ENCODE measurements around the gene SYNJ2. TPM values are rescaled to one million over a fixed set of nuclear protein-coding genes. Genes with fewer than 3 reads are reported as not detected.

SYNJ2 gene
- total and polyA plus RNA-seq, 2 of the 4 experiments (the other 2 are of a cell fraction) = 40.8 to 45.2 TPM

DNA sequence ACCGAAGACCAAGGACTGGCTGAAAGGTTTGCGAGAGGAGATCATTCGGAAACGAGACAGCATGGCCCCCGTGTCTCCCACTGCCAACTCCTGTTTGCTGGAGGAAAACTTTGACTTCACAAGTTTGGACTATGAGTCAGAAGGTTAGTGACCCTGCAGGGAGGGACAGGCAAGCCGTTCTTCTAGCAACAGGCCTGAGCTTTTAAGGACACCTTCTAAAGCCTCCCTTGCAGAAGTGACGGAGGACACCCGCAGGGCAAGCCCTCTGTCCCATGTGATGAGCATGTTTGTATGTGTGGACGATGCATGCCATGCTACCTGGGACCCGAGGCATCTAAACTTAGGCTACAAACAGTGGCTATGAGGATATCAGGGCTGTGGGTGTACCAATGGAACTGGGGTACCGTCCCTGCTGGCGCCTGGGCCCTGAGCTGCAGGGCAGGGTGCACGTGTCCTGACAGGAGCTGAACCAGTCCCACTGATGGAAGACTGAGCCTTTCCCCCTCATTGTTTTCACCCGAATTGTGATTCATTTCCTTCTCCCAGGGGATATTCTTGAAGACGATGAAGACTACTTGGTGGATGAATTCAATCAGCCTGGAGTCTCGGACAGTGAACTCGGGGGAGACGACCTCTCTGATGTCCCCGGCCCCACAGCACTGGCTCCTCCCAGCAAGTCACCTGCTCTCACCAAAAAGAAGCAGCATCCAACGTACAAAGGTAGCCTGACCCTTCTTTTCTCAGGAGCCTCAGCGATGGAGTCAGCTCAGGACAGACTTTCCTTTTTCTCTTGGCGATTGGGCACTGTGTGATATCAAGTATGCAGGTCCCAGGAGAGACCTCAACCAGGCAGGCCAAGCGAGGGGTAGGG, 102.0 kb downstream of the SYNJ2 start:
- Histone ChIP-seq H3K56ac (ENCODE audit: extremely low read depth, insufficient read depth, low read length) (no peak overlapping the region), H4K91ac (ENCODE audit: insufficient read depth, low read depth, low read length) (no peak overlapping the region), H2BK120ac (ENCODE audit: low read depth, low read length) (no peak overlapping the region), H3K27me3 (ENCODE audit: control insufficient read depth, insufficient read depth, low read length) (no peaks in the 10 kb centered on the region), H4K8ac (ENCODE audit: low read depth in 2 of 2, low read length in 2 of 2) (no peak overlapping the region), H2BK20ac (ENCODE audit: low read depth, low read length) (no peak overlapping the region), H3K4me3 (ENCODE audit: insufficient read depth, low read depth, low read length) (no peak overlapping the region), H3K36me3 (ENCODE audit: control insufficient read depth, insufficient read depth, low read length) (peaks cover 67% of the 10 kb centered on the region), H3K4me2 (ENCODE audit: low read depth, low read length) (no peak overlapping the region), H2BK15ac (ENCODE audit: low read depth, low read length) (no peak overlapping the region), H3K79me1 (ENCODE audit: low read depth in 1 of 2, low read length in 2 of 2) (peaks cover 12 to 51% of the 10 kb centered on the region in 2 experiments; a peak in 3 of 4 replicates), H3K23ac (ENCODE audit: low read depth, low read length) (no peak overlapping the region), H4K5ac (ENCODE audit: low read depth, low read length) (no peak overlapping the region), H4K20me1 (ENCODE audit: insufficient read depth, low read length) (no peaks in the 10 kb centered on the region), H2BK5ac (ENCODE audit: low read depth, low read length, poor library complexity, severe bottlenecking) (no peak overlapping the region), H2AFZ (replicated peaks; ENCODE audit: low read length, poor library complexity) (no peak overlapping the region), H2AK5ac (ENCODE audit: low read depth, low read length) (0 out of 2 replicates have a peak overlapping the region, but pooled peaks have one; percentile 20), H3K18ac (ENCODE audit: low read depth, low read length) (no peak overlapping the region), H3K14ac (replicated peaks; ENCODE audit: low read depth, low read length) (no peak overlapping the region), H3K9me3 (ENCODE audit: control insufficient read depth, insufficient read depth, low read length) (no peaks in the 10 kb centered on the region), H3K4ac (ENCODE audit: low read depth, low read length) (peak overlapping the region; percentile 33; the same call in 1 of the 2 replicates), H3K27ac (ENCODE audit: insufficient read depth, low read length) (no peak overlapping the region), H3K9ac (ENCODE audit: low read depth, low read length) (no peak overlapping the region), H3K9me1 (ENCODE audit: insufficient read depth, low read length) (peaks cover 19% of the 10 kb centered on the region), H2AK9ac (replicated peaks; ENCODE audit: low read depth, low read length, poor library complexity) (no peak overlapping the region), H3K4me1 (ENCODE audit: control insufficient read depth, insufficient read depth, low read length) (peaks cover 8% of the 10 kb centered on the region)
- CTCF ChIA-PET = no interaction called here
- intact Hi-C loops (cut with micrococcal nuclease) (no loop called here), dilution Hi-C loops (cut with HindIII; ENCODE audit: low sequenced_read_pairs, unreplicated experiment) (no loop called here), in situ Hi-C loops (cut with MboI; ENCODE audit: low sequenced_read_pairs) (no loop called here)
- no TSS peak for BruUV-seq (replicated peaks)
- peak; percentile 35; the same call in 1 of the 2 replicates for ATAC-seq (ENCODE audit: low read depth)
- POLR2A ChIA-PET (ENCODE audit: unreplicated experiment) = no interaction called here
- 90% methylated on average over 17 of the region's 23 CpGs; no CpG with 5 or more reads in 1 of the 2 experiments for WGBS, 2 experiments (ENCODE audit: extremely low coverage in 2 of 2, insufficient read length in 1 of 2)
- DNase-seq = peak; percentile 34
- TF ChIP-seq BHLHE40 (IDR thresholded peaks at IDR 0.05; ENCODE audit: low read depth, low read length) = no peak
- TF ChIP-seq FOS (IDR thresholded peaks at IDR 0.05; ENCODE audit: low read depth, low read length) = no peak
- TF ChIP-seq CEBPB (IDR thresholded peaks at IDR 0.05; ENCODE audit: low read depth, low read length) = no peak
- TF ChIP-seq NFE2L2 (IDR thresholded peaks at IDR 0.05; ENCODE audit: low read depth, low read length) = no peak
- TF ChIP-seq CHD1 (IDR thresholded peaks at IDR 0.05; ENCODE audit: low read depth, low read length) = no peak
- no peak for TF ChIP-seq RFX5 (IDR thresholded peaks at IDR 0.05; ENCODE audit: low read depth, low read length)
- TF ChIP-seq POLR2A (IDR thresholded peaks at IDR 0.05; ENCODE audit: low read depth, low read length) = no peak
- TF ChIP-seq SMC3 (IDR thresholded peaks at IDR 0.05; ENCODE audit: low read depth, low read length) = no peak
- TF ChIP-seq RCOR1 (IDR thresholded peaks at IDR 0.05; ENCODE audit: insufficient replicate concordance, low read length) = no peak
- TF ChIP-seq, protein P1, sequence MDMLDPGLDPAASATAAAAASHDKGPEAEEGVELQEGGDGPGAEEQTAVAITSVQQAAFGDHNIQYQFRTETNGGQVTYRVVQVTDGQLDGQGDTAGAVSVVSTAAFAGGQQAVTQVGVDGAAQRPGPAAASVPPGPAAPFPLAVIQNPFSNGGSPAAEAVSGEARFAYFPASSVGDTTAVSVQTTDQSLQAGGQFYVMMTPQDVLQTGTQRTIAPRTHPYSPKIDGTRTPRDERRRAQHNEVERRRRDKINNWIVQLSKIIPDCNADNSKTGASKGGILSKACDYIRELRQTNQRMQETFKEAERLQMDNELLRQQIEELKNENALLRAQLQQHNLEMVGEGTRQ (IDR thresholded peaks at IDR 0.05; ENCODE audit: low read depth, low read length) = no peak
- TF ChIP-seq, protein P2, sequence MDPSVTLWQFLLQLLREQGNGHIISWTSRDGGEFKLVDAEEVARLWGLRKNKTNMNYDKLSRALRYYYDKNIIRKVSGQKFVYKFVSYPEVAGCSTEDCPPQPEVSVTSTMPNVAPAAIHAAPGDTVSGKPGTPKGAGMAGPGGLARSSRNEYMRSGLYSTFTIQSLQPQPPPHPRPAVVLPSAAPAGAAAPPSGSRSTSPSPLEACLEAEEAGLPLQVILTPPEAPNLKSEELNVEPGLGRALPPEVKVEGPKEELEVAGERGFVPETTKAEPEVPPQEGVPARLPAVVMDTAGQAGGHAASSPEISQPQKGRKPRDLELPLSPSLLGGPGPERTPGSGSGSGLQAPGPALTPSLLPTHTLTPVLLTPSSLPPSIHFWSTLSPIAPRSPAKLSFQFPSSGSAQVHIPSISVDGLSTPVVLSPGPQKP (IDR thresholded peaks at IDR 0.05; ENCODE audit: borderline replicate concordance, low read depth, low read length) = no peak
- no peak for TF ChIP-seq RAD21 (IDR thresholded peaks at IDR 0.05; ENCODE audit: low read length)
- TF ChIP-seq, protein P3, sequence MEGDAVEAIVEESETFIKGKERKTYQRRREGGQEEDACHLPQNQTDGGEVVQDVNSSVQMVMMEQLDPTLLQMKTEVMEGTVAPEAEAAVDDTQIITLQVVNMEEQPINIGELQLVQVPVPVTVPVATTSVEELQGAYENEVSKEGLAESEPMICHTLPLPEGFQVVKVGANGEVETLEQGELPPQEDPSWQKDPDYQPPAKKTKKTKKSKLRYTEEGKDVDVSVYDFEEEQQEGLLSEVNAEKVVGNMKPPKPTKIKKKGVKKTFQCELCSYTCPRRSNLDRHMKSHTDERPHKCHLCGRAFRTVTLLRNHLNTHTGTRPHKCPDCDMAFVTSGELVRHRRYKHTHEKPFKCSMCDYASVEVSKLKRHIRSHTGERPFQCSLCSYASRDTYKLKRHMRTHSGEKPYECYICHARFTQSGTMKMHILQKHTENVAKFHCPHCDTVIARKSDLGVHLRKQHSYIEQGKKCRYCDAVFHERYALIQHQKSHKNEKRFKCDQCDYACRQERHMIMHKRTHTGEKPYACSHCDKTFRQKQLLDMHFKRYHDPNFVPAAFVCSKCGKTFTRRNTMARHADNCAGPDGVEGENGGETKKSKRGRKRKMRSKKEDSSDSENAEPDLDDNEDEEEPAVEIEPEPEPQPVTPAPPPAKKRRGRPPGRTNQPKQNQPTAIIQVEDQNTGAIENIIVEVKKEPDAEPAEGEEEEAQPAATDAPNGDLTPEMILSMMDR (conservative IDR thresholded peaks at IDR 0.05; ENCODE audit: low read depth, low read length) = no peak
- no peak for TF ChIP-seq MAZ (IDR thresholded peaks at IDR 0.05; ENCODE audit: borderline replicate concordance, low read depth, low read length)
- no peak for TF ChIP-seq MAFK (IDR thresholded peaks at IDR 0.05; ENCODE audit: low read depth, low read length)
